ENCODE measurements around the gene MYLIP.
A peak's percentile ranks its signal among the peaks of the same experiment; 100 is the strongest.

DNA sequence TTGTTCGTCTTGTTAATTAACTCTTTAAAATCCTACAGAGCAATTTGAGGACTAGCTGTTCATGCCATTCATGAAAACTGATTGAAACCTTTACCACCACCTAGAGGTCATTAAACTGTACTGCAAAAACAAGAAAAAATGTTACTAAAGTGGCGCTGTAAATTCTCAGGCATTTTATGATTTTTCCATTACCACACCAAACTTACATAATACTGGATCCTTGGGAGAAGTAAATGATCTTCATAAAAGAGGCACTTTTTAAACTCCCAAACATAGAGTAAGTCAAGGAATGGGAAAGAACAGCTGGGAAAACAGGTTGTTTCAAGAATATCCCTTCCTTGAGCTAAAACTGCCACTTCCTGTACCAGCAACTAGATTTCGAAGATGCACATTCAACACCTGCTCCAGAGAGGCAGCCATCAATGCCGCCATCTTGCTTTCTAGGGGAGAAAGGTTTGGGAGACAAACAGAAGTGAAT, 54.3 kb downstream of the MYLIP start:
- TF ChIP-seq, protein P1, sequence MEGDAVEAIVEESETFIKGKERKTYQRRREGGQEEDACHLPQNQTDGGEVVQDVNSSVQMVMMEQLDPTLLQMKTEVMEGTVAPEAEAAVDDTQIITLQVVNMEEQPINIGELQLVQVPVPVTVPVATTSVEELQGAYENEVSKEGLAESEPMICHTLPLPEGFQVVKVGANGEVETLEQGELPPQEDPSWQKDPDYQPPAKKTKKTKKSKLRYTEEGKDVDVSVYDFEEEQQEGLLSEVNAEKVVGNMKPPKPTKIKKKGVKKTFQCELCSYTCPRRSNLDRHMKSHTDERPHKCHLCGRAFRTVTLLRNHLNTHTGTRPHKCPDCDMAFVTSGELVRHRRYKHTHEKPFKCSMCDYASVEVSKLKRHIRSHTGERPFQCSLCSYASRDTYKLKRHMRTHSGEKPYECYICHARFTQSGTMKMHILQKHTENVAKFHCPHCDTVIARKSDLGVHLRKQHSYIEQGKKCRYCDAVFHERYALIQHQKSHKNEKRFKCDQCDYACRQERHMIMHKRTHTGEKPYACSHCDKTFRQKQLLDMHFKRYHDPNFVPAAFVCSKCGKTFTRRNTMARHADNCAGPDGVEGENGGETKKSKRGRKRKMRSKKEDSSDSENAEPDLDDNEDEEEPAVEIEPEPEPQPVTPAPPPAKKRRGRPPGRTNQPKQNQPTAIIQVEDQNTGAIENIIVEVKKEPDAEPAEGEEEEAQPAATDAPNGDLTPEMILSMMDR (IDR thresholded peaks at IDR 0.05): peak; percentile 70 to 87 (median 81)
- TF ChIP-seq POLR2A (IDR thresholded peaks at IDR 0.05): no peak

Data from Peyer's patch (tissue), 4 donors.